HepG2 (cell line): ENCODE data around the gene CNKSR3. TPM values are rescaled to one million over a fixed set of nuclear protein-coding genes. Genes with fewer than 3 reads are reported as not detected.
A peak's percentile ranks its signal among the peaks of the same experiment; 100 is the strongest.

ENCODE experiments used
- CEBPB ChIP-seq: IDR thresholded peaks from 2 replicates; pipeline ENCODE4 v1.6.1; 2011; ENCODE audit warnings: low read depth, low read length, improper control_type of control experiment, borderline replicate concordance
- IKZF1 ChIP-seq: fragments of 450-650 bp; IDR thresholded peaks from 2 replicates; pipeline ENCODE4 v1.7.1; 2016
- ISX ChIP-seq: sonication (generic); formaldehyde crosslinking; conservative IDR thresholded peaks from 2 replicates; pipeline ENCODE4 v1.5.0; 2020; ENCODE audit warnings: missing genetic modification reagents
- PHF21A ChIP-seq: sonication (generic); formaldehyde crosslinking; IDR thresholded peaks from 2 replicates; pipeline ENCODE4 v1.5.0; 2020; ENCODE audit warnings: mild to moderate bottlenecking, missing genetic modification reagents
- SOX13 ChIP-seq, 3 experiments: fragments of 450-650 bp in 1 of 3; sonication (generic) in 1 of 3; formaldehyde crosslinking in 1 of 3; IDR thresholded peaks in 2 of 3; conservative IDR thresholded peaks in 1 of 3; 2 replicates each; pipeline versions ENCODE4 v1.5.0 to v1.6.1; 2016 to 2020; ENCODE audit warnings: antibody characterized with exemption in 1 of 3, mild to moderate bottlenecking in 1 of 3, missing compliant biosample characterization in 1 of 3, missing genetic modification reagents in 1 of 3, moderate library complexity in 1 of 3
- SSRP1 ChIP-seq: IDR thresholded peaks from 2 replicates; pipeline ENCODE4 v1.6.1; 2016; ENCODE audit warnings: control low read depth
- STAT6 ChIP-seq: sonication (generic); formaldehyde crosslinking; IDR thresholded peaks from 2 replicates; pipeline ENCODE4 v1.4.0; 2020; ENCODE audit warnings: missing genetic modification reagents, mild to moderate bottlenecking, borderline replicate concordance
- ZNF33B ChIP-seq: sonication (generic); formaldehyde crosslinking; IDR thresholded peaks from 2 replicates; pipeline ENCODE4 v1.5.1; 2020; ENCODE audit warnings: mild to moderate bottlenecking, missing genetic modification reagents
- ZNF547 ChIP-seq: sonication (generic); formaldehyde crosslinking; IDR thresholded peaks from 2 replicates; pipeline ENCODE4 v1.5.1; 2020; ENCODE audit warnings: mild to moderate bottlenecking, missing genetic modification reagents
- ZNF710 ChIP-seq: sonication (generic); formaldehyde crosslinking; IDR thresholded peaks from 2 replicates; pipeline ENCODE4 v1.5.0; 2020; ENCODE audit warnings: mild to moderate bottlenecking, missing genetic modification reagents, borderline replicate concordance
- polyA plus RNA-seq, 8 experiments: library from polyadenylated mRNA; depleted of rRNA in 3 of 8; stranded (reverse) in 7 of 8; unstranded in 1 of 8; fragments of >200 nt; fragmentation: Illumina TruSeq in 4 of 8; extraction: Trizol in 4 of 8; gene quantifications; 2 replicates each; pipeline versions ENCODE4 v1.2.1 to v1.2.3, GENCODE V29; 2011 to 2016; ENCODE audit warnings: low read depth in 4 of 8, missing spikeins in 1 of 8, mixed read lengths in 1 of 8; ENCODE audit not compliant: insufficient read depth in 1 of 8
- total RNA-seq, 5 experiments: library from RNA; depleted of rRNA; stranded (reverse); fragments of >200 nt; fragmentation: Illumina TruSeq; extraction: Trizol; gene quantifications; 2 replicates each; pipeline ENCODE4 v1.2.3, GENCODE V29; 2016; ENCODE audit warnings: low read depth in 1 of 5

CNKSR3 gene
- total and polyA plus RNA-seq, 2 of the 13 experiments (the other 11 are each of a cell fraction or from before 2014, with no cell fraction given), result 9.2 to 38.6 TPM

- no peak for TF ChIP-seq STAT6 (CRISPR knock-in tag)
- TF ChIP-seq ISX (CRISPR knock-in tag), result no peak
- TF ChIP-seq SSRP1 (CRISPR knock-in tag), result no peak
- no peak for TF ChIP-seq IKZF1
- TF ChIP-seq ZNF33B (CRISPR knock-in tag), result 0 out of 2 replicates have a peak, but pooled peaks have one; percentile 12
- TF ChIP-seq SOX13 (IDR thresholded peaks at IDR 0.05), result no peak
- TF ChIP-seq SOX13 (CRISPR knock-in tag; conservative IDR thresholded peaks at IDR 0.05 in 1 of 2, IDR thresholded peaks at IDR 0.05 in 1 of 2), result 0 out of 4 replicates have a peak, but pooled peaks of 1 of the 2 experiments have one; percentile 5
- TF ChIP-seq ZNF710, result 0 out of 2 replicates have a peak, but pooled peaks have one; percentile 29
- peak; percentile 23; the same call in 1 of the 2 replicates for TF ChIP-seq ZNF547 (CRISPR knock-in tag)
- TF ChIP-seq PHF21A (CRISPR knock-in tag), result no peak
- TF ChIP-seq CEBPB, result no peak
These were observed 52.6 kb downstream of the CNKSR3 start (continued) for GRCh38 chr6:154457881-154458284.
